Measurements from ENCODE around the gene CYP3A7. TPM values are rescaled to one million over a fixed set of nuclear protein-coding genes. Genes with fewer than 3 reads are reported as not detected.
"Not testable (repeated sequence)": the region's sequence is repeated elsewhere in the genome, so short reads cannot be mapped to it uniquely, and the experiment has no call there.

The CYP3A7 gene
- total RNA-seq, 1 donor from 2014 or later, result not detected

DNA sequence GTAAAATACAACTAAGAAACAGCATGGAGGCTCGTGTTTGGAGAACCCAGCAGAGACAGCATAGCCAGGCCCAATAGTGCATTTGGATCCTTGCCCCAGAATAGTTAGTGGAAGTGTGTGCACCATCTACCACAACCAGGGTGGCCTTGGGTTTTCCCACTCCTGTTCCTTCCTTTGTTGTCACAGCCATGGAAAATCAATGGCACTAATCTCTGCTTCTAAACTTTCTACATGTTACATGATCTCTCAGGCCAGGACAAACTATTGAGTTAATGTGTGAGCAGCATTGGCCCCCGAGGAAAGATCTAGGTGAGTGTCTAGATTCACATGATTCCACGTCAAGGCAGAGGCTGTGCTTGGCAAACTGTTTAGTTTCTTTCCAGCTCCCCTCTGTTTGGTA is 2.0 kb downstream of the CYP3A7 start:
- intact Hi-C loops (cut with micrococcal nuclease), result no loop called here
- no peaks in the 10 kb centered on the region for H3K9me3 Mint-ChIP-seq
- H3K27ac Mint-ChIP-seq, result no peak overlapping the region
- no peak for DNase-seq
- H3K4me3 Mint-ChIP-seq, result no peak overlapping the region
- H3K36me3 Mint-ChIP-seq (ENCODE audit: low read depth), result peaks cover 2% of the 10 kb centered on the region
- H3K27me3 Mint-ChIP-seq, result no peaks in the 10 kb centered on the region
- peaks cover 2% of the 10 kb centered on the region for H3K4me1 Mint-ChIP-seq

DNA sequence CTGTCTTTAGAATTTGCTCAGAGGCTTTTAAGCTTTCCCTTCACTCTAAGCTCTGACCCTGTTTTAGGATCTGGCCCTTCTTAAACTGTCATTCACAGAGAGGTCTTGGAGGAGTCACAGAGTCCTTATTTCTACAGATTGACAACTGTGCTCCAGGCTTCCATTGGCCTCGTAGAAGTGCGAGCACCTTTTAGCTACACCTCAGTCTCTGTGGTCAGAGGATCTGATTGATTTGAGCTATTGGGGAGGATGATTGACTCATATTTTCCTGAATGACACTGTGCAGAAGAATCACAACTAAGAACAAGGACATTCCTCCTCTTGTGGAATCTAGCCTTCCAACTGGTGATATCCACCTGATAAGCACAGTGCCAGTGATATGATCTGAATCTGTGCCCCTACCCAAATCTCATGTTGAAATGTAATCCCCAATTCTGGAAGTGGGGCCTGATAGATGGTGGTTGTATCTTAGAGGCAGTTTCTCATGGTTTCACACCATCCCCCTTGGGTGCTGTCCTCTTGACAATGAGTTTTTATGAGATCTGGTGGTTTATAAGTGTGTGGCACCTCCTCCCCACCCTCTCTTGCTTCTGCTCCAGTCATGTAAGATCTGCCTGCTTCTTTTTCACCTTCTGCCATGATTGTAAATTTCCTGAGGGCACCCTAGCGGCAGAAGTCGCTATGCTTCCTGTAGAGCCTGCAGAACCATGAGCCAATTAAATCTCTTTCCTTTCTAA is 3.2 kb downstream of the CYP3A7 start:
- Mint-ChIP-seq H3K4me3 (no peak overlapping the region), H3K36me3 (ENCODE audit: low read depth) (no peaks in the 10 kb centered on the region), H3K27ac (no peak overlapping the region), H3K27me3 (no peaks in the 10 kb centered on the region), H3K4me1 (no peaks in the 10 kb centered on the region), H3K9me3 (no peaks in the 10 kb centered on the region)
- no peak for DNase-seq
- intact Hi-C loops (cut with micrococcal nuclease), result no loop called here

DNA sequence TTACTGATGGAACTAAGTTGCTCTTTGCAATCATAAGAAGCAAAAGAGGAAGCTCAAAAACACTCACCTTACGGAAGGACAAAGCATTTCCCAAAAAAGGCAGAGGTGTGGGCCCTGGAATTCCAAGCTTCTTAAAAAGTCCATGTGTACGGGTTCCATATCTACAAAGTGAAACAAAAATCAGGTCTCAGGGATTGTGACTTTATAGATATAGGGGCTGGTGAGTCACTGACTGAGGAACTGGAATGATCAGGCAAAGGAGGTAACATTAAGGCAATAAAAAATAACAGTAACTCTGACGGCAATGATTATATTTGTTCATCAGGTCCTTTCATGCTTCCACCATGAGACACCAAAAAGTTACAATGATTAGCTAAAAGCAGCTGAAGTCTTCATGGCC is 4.0 kb downstream of the CYP3A7 start:
- intact Hi-C loops (cut with micrococcal nuclease), result no loop called here
- H3K9me3 Mint-ChIP-seq, result no peaks in the 10 kb centered on the region
- no peaks in the 10 kb centered on the region for H3K4me1 Mint-ChIP-seq
- no peaks in the 10 kb centered on the region for H3K27me3 Mint-ChIP-seq
- no peak for DNase-seq
- no peak overlapping the region for H3K27ac Mint-ChIP-seq
- no peaks in the 10 kb centered on the region for H3K36me3 Mint-ChIP-seq (ENCODE audit: low read depth)
- no peak overlapping the region for H3K4me3 Mint-ChIP-seq

DNA sequence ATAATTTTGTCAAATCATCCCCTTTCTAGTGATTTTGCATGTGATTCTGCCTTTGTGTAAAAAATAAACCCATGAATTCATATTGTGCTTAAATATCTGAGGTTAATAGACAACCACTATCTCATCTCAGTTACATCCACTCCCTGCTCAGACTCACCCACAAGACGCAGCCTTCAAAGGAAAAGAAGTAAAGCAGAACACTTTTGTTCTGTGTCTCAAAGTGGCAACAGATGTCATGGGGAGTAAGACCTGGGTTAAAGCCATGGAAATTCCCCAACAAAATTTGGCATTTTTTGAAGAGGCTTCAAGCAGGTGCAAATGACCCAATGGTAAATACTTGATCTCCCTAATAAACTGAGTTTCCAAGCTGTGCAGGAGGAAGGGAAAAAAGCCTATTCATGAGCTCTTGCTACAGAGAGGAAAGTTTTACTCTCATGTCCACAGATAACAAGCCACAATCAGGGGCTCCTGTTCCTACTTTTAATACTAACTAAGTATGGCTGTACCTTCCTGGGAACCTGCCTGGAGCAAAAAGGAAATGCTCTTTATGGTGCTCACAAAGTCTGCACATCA is 4.7 kb downstream of the CYP3A7 start:
- Mint-ChIP-seq H3K4me1 (no peaks in the 10 kb centered on the region), H3K9me3 (no peaks in the 10 kb centered on the region), H3K36me3 (ENCODE audit: low read depth) (no peaks in the 10 kb centered on the region), H3K27ac (no peak overlapping the region), H3K4me3 (no peak overlapping the region), H3K27me3 (no peaks in the 10 kb centered on the region)
- intact Hi-C loops (cut with micrococcal nuclease), result no loop called here
- no peak for DNase-seq

DNA sequence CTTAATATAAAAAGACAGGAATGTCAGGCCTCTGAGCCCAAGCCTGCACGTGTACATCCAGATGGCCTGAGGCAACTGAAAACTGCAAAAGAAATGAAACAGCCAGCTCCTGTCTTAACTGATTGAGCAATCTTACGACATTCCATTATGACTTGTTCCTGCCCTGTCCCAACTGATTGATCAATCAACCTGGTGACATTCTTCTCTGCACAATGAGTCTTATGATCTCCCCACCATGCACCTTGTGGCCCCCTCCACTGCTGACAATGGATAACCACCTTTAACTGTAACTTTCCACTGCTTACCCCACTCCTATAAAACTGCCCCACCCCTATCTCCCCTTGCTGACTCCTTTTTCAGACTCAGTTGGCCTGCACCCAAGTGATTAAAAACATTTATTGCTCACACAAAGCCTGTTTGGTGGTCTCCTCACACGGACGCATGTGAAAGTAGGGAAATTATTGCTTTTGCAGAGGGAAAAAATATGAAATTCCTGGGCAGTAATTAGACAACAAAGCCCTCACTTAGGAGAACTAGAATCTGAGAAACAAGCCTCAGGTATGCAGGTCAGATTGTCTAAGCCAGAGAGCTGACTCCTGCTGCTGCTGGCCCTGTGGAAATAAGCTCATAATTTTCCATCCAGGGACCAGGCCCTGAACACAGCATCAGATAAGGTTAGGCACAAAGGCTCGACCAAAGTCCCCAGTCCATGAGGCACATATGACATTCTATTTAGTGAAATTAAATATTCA is 5.3 kb downstream of the CYP3A7 start:
- Mint-ChIP-seq H3K36me3 (ENCODE audit: low read depth) (no peaks in the 10 kb centered on the region), H3K27me3 (no peaks in the 10 kb centered on the region), H3K4me1 (no peaks in the 10 kb centered on the region), H3K27ac (no peak overlapping the region), H3K4me3 (no peak overlapping the region), H3K9me3 (no peaks in the 10 kb centered on the region)
- DNase-seq, result no peak
- intact Hi-C loops (cut with micrococcal nuclease), result no loop called here

DNA sequence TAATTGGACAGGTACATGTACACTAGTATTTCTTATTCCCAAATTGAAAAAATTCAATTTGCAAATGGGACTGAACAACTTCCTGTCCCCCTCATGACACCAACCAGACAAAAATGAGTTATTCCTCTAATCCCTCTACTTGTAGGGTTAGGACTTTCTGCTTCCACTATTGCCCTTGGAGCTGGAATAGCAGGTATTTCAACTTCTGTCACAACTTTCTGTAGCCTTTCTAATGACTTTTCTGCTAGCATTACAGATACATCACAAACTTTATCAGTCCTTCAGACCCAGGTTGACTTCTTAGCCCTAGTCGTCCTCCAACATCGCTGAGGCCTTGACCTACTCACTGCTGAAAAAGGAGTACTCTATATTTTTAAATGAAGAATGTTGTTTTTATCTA is 6.4 kb downstream of the CYP3A7 start:
- intact Hi-C loops (cut with micrococcal nuclease), result no loop called here
- H3K4me3 Mint-ChIP-seq, result no peak overlapping the region
- no peaks in the 10 kb centered on the region for H3K27me3 Mint-ChIP-seq
- H3K4me1 Mint-ChIP-seq, result no peaks in the 10 kb centered on the region
- H3K36me3 Mint-ChIP-seq (ENCODE audit: low read depth), result no peaks in the 10 kb centered on the region
- no peak overlapping the region for H3K27ac Mint-ChIP-seq
- H3K9me3 Mint-ChIP-seq, result no peaks in the 10 kb centered on the region
- DNase-seq, result no peak

DNA sequence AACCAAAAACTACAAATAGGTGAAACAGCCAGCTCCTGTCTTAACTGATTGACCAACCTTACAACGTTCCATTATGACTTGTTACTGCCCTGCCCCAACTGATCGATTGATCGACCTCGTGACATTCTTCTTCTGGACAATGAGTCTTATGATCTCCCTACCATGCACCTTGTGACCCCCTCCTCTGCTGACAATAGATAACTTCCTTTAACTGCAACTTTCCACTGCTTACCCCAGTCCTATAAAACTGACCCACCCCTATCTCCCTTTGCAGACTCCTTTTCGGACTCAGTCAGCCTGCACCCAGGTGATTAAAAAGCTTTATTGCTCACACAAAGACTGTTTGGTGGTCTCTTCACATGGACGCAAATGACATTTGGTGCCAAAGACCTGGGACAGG is 11.8 kb downstream of the CYP3A7 start:
- H3K4me3 Mint-ChIP-seq; DNase-seq; H3K9me3 Mint-ChIP-seq; intact Hi-C loops (cut with micrococcal nuclease); H3K36me3 Mint-ChIP-seq (ENCODE audit: low read depth); H3K27me3 Mint-ChIP-seq; H3K4me1 Mint-ChIP-seq; H3K27ac Mint-ChIP-seq: not testable (repeated sequence)

DNA sequence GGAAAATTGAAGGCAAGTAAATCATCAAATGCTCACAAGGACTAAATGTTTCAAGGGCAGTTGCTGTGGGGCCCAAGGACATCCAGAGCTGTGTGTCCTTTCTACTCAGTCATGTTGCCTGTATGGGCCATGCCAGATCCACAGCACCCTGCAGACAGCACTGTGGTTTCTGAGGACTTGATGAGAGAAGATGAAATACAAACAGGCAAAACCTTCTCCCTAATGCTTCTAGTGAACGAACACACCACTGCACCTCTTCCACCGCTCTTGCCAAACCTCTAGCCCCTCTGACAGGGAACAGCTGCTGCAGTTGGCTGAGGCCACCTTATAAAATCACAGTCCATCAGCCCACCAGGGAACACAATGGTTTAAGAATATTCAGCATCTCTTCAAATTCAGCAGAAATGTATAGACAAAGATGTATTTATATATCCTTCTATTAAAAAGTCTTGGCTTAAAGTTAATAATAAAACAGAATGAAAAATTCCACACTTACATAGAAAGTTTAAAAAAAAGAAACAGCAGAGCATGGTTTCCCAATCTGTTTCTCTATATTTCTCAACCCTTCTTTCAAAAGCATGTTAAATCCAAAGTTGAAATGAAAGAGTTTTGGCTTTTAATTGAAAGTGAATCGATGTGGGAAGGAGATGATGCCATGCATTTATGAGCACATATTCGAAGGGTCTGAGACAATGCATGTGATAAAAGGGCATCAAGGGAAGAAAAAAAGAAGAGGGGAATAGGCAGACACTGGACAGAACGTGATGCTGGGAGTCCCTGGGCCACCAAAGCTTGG is 14.0 kb downstream of the CYP3A7 start:
- intact Hi-C loops (cut with micrococcal nuclease), result no loop called here
- peaks cover 9% of the 10 kb centered on the region for H3K9me3 Mint-ChIP-seq
- no peak overlapping the region for H3K27ac Mint-ChIP-seq
- H3K4me3 Mint-ChIP-seq, result no peak overlapping the region
- H3K27me3 Mint-ChIP-seq, result peaks cover 2% of the 10 kb centered on the region
- H3K36me3 Mint-ChIP-seq (ENCODE audit: low read depth), result no peaks in the 10 kb centered on the region
- H3K4me1 Mint-ChIP-seq, result peaks cover 6% of the 10 kb centered on the region
- DNase-seq, result no peak

DNA sequence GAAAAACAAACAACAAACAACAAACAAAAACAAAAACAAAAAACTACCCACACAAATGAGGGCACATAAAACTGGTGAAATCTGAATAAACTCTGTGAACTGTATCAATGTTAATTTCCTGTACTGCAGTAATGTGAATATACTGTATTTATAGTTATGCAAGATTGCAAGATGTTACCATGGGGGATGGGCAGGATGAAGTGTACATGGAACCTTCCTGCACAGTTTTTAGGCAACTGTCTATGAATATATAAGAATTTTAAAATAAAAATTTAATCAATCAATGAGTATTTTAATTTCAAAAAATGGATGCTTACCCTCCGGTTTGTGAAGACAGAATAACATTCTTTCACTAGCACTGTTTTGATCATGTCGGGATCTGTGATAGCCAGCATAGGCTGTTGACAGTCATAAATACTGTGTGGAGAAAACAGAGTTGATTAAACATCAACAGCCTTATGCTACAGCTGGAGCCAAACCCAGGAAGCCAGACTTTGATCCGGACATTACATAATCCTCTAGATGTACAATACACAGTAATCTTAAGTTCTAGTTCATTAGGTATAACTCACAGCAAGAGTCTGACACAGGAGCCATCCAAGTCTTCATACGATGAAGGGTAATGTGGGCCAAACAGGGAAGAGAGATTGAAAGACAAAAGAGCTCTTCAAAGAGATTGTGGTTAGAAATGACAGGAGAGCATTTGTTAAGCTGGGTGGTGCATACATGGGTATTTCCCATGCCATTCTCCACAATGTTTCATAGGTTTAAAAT is 14.8 kb downstream of the CYP3A7 start:
- Mint-ChIP-seq H3K36me3 (ENCODE audit: low read depth) (no peaks in the 10 kb centered on the region), H3K4me3 (no peak overlapping the region), H3K4me1 (peaks cover 6% of the 10 kb centered on the region), H3K9me3 (peaks cover 15% of the 10 kb centered on the region), H3K27ac (no peak overlapping the region), H3K27me3 (peaks cover 2% of the 10 kb centered on the region)
- intact Hi-C loops (cut with micrococcal nuclease), result no loop called here
- no peak for DNase-seq

DNA sequence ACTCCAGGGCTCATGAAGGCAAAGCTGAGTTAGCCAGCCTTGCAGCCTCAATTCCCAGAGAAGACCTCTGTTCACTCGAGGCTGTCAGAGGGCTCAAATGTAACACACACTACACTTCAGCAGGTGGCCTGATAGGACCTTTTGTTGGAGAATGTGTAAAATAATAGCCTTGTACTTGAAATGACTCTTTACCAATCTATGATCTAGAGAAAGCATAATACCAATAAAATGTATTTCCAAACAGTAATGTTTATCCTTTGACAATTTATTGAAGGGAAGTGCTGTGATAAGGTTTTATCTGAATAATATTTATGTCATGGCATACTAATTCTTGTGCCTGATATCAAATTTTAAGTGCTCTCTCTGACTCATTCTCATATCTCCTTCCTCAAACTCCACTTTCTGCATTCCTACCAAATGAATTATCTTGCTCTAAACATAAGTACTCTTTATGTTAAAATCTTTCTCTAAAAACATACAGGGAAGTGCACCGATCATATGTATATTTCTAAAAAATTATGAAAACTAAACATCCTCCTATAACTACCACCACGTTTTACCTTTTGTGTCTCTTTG is 20.9 kb downstream of the CYP3A7 start:
- Mint-ChIP-seq H3K27ac (no peak overlapping the region), H3K27me3 (no peaks in the 10 kb centered on the region), H3K4me1 (no peaks in the 10 kb centered on the region), H3K4me3 (no peak overlapping the region), H3K9me3 (peaks cover 15% of the 10 kb centered on the region), H3K36me3 (ENCODE audit: low read depth) (peaks cover 4% of the 10 kb centered on the region)
- DNase-seq, result no peak
- intact Hi-C loops (cut with micrococcal nuclease), result no loop called here

DNA sequence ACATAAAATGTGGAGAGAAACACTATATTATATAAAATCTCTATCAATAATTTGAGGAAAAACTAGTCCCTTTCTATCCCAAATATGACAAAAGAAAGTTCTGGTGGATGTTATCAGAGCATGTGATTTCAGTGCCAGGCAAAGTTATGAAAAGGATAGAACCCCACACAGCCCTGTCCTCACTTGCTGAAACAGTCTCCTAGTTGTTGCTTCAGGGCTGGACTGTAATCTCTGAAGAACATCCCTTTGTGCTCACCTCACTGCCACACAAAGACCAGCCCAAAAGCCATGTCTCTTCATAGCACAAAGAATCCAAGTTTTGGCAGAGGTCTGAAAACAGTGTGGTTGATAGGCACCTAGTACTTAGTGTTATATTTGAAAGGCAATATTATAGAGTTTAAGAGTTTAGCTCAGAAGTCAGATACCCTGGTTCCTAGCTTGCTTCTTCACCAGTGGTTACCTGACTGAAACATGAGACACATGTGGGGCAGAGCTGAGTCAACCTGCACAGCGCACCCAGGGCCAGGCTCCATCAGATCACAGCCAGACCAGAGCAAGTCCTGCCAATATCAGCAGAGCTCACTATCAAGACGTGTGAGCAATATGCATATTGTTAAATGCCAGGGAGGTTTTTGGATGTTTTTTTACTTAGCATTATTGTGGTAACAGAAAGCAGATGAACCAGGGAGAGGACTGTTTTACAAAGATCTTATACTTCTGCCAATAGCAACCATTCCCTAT is 25.0 kb downstream of the CYP3A7 start:
- Mint-ChIP-seq H3K27me3 (no peaks in the 10 kb centered on the region), H3K36me3 (ENCODE audit: low read depth) (peaks cover 4% of the 10 kb centered on the region), H3K4me1 (no peaks in the 10 kb centered on the region), H3K4me3 (no peak overlapping the region), H3K9me3 (no peaks in the 10 kb centered on the region), H3K27ac (no peak overlapping the region)
- intact Hi-C loops (cut with micrococcal nuclease), result no loop called here
- DNase-seq, result no peak

DNA sequence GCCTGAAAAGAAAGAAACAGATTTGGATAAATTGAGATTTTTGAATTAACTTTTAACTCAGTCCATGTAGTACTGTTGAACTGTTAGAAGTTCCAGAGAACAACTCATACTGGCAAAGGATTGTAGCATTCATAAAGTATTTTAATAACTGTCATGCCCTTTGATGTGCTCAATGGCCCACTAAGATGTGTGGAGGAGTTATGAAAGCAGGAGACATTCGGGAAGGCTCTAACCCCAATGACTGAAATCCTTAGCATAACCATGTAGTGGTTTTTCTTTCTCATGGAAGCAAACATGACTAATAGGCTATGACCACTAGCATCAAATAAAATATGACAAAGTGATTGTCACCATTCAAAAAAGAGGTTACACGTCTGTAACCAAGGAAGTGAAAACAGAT is 25.7 kb downstream of the CYP3A7 start:
- DNase-seq, result no peak
- Mint-ChIP-seq H3K4me3 (no peak overlapping the region), H3K27me3 (no peaks in the 10 kb centered on the region), H3K4me1 (no peaks in the 10 kb centered on the region), H3K27ac (no peak overlapping the region), H3K9me3 (no peaks in the 10 kb centered on the region), H3K36me3 (ENCODE audit: low read depth) (peaks cover 4% of the 10 kb centered on the region)
- intact Hi-C loops (cut with micrococcal nuclease), result no loop called here

DNA sequence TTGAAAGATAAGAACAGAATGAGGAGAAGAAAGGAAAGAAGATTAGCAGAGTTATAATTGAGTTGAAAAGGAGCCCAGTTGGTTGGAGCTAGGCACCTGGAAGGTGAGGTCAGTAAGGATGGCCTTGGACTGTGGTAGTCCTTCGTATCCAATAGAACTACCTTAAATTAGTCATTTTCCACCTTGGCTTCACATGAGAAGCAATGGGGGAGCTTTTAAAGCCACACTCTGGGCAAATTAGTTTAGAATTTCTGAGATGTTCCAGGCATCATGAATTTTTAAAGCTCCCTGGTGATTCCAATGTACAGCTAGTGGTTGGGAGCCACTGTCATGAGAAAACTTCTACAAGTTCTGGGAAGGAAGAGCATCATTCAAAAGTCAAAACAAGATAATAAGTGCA is 27.9 kb downstream of the CYP3A7 start:
- Mint-ChIP-seq H3K27me3 (no peaks in the 10 kb centered on the region), H3K4me3 (no peak overlapping the region), H3K36me3 (ENCODE audit: low read depth) (peaks cover 4% of the 10 kb centered on the region), H3K4me1 (no peaks in the 10 kb centered on the region), H3K27ac (no peak overlapping the region), H3K9me3 (peaks cover 4% of the 10 kb centered on the region)
- no peak for DNase-seq
- intact Hi-C loops (cut with micrococcal nuclease), result no loop called here

All from activated CD4-positive, alpha-beta T cell treated with anti-CD3 and anti-CD28 coated beads, Interleukin-2, amount 10 ng/mL, durations not matched to agents 24 days and 14 days (primary cell).